ENCODE measurements around the gene LIPT1.

DNA sequence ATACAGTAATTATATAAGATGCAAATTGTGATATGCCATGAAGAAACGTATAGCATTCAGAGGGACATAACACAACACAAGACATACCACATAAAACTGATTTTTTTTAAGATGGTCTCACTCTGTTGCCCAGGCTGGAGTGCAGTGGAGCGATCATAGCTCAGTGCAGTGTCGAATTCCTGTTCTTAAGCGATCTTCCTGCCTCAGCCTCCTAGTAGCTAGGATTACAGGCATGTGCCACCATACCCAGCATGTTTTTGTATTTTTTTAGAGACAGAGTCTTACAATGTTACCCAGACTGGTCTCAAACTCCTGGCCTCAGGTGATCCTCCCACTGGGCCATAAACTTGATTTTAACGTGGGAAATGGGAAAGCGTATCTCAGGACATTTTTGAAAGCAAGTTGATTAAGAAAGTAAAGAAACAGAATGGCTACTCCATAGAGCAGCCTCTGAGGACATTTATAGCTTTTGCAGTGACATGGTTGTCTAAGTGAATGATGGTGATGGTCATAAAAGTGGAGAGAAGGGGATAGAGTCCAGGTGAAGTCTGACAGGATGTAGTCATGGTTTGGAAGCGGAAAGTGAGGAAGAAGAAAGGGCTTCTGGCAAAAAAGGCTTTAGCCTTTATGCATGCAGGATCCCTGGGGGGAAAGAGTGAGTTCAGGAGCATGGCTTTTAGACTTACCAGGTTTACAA is 2.4 kb upstream of the LIPT1 start:
- TF ChIP-seq POLR2A (IDR thresholded peaks at IDR 0.05) = no peak
- TF ChIP-seq, protein P1, sequence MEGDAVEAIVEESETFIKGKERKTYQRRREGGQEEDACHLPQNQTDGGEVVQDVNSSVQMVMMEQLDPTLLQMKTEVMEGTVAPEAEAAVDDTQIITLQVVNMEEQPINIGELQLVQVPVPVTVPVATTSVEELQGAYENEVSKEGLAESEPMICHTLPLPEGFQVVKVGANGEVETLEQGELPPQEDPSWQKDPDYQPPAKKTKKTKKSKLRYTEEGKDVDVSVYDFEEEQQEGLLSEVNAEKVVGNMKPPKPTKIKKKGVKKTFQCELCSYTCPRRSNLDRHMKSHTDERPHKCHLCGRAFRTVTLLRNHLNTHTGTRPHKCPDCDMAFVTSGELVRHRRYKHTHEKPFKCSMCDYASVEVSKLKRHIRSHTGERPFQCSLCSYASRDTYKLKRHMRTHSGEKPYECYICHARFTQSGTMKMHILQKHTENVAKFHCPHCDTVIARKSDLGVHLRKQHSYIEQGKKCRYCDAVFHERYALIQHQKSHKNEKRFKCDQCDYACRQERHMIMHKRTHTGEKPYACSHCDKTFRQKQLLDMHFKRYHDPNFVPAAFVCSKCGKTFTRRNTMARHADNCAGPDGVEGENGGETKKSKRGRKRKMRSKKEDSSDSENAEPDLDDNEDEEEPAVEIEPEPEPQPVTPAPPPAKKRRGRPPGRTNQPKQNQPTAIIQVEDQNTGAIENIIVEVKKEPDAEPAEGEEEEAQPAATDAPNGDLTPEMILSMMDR (IDR thresholded peaks at IDR 0.05) = no peak

All from right lobe of liver (tissue), 4 donors.